Neuronal stem cell (in vitro differentiated cells): ENCODE data around the gene ANKH.

Source experiments
- DNase-seq: peaks from one replicate; pipeline ENCODE4 v3.0.0-alpha.2; 2013; ENCODE audit warnings: low spot score
- H2AFZ ChIP-seq: one replicate; pipeline ENCODE4 v1.6.1; 2013; ENCODE audit warnings: mild to moderate bottlenecking, low read length, inconsistent platforms
- H2AK5ac ChIP-seq: 2 replicates; pipeline ENCODE4 v1.6.1; 2013; ENCODE audit warnings: low read depth, mild to moderate bottlenecking, inconsistent platforms, low read length, moderate library complexity, mixed read lengths
- H2BK120ac ChIP-seq: 2 replicates; pipeline ENCODE4 v1.6.1; 2013; ENCODE audit warnings: low read depth, mild to moderate bottlenecking, inconsistent platforms, low read length, moderate library complexity, mixed read lengths
- H2BK12ac ChIP-seq: one replicate; pipeline ENCODE4 v1.6.1; 2013; ENCODE audit warnings: low read length, inconsistent platforms
- H2BK15ac ChIP-seq: 2 replicates; pipeline ENCODE4 v1.6.1; 2013; ENCODE audit warnings: mild to moderate bottlenecking, low read length, inconsistent platforms, mixed read lengths
- H2BK5ac ChIP-seq: one replicate; pipeline ENCODE4 v1.6.1; 2013; ENCODE audit warnings: inconsistent platforms, mild to moderate bottlenecking, low read length, moderate library complexity
- H3K14ac ChIP-seq: one replicate; pipeline ENCODE4 v1.6.1; 2013; ENCODE audit warnings: low read length, inconsistent platforms
- H3K18ac ChIP-seq: 2 replicates; pipeline ENCODE4 v1.6.1; 2013; ENCODE audit warnings: low read length, inconsistent platforms
- H3K23ac ChIP-seq: 2 replicates; pipeline ENCODE4 v1.6.1; 2013; ENCODE audit warnings: low read depth, mild to moderate bottlenecking, mixed read lengths, low read length, inconsistent platforms; ENCODE audit not compliant: poor library complexity
- H3K27ac ChIP-seq: replicated peaks from 3 replicates; pipeline ENCODE4 v1.5.1; 2013; ENCODE audit warnings: low read length, inconsistent platforms
- H3K27me3 ChIP-seq, 3 experiments: 2 replicates each; pipeline ENCODE4 v1.6.1; 2013; ENCODE audit warnings: low read length in 3 of 3, mild to moderate bottlenecking in 2 of 3, inconsistent platforms in 1 of 3, low read depth in 1 of 3, mixed read lengths in 1 of 3, moderate library complexity in 1 of 3; ENCODE audit not compliant: control insufficient read depth in 3 of 3, insufficient read depth in 3 of 3
- H3K36me3 ChIP-seq, 2 donors: replicated peaks in 1 of 2; 2 replicates each; pipeline ENCODE4 v1.6.1; 2013; ENCODE audit warnings: low read length in 2 of 2; ENCODE audit not compliant: control insufficient read depth in 2 of 2, insufficient read depth in 2 of 2
- H3K4ac ChIP-seq: 2 replicates; pipeline ENCODE4 v1.6.1; 2013; ENCODE audit warnings: inconsistent platforms, mild to moderate bottlenecking, low read length, moderate library complexity
- H3K4me1 ChIP-seq, 2 donors: 1 replicate in 1 of 2; 2 replicates in 1 of 2; pipeline ENCODE4 v1.6.1; 2013; ENCODE audit warnings: low read length in 2 of 2, low read depth in 1 of 2; ENCODE audit not compliant: control insufficient read depth in 2 of 2, insufficient read depth in 1 of 2
- H3K4me2 ChIP-seq: one replicate; pipeline ENCODE4 v1.6.1; 2013; ENCODE audit warnings: mild to moderate bottlenecking, low read length, inconsistent platforms; ENCODE audit not compliant: insufficient read depth, poor library complexity, severe bottlenecking
- H3K4me3 ChIP-seq, 2 donors: 2 replicates each; pipeline ENCODE4 v1.5.1; 2013; ENCODE audit warnings: low read length in 2 of 2, mild to moderate bottlenecking in 2 of 2, inconsistent platforms in 1 of 2, moderate library complexity in 1 of 2
- H3K79me1 ChIP-seq: one replicate; pipeline ENCODE4 v1.6.1; 2013; ENCODE audit warnings: low read depth, mild to moderate bottlenecking, inconsistent platforms, low read length, moderate library complexity
- H3K9ac ChIP-seq: one replicate; pipeline ENCODE4 v1.6.1; 2013; ENCODE audit warnings: mild to moderate bottlenecking, low read depth, low read length, inconsistent platforms; ENCODE audit not compliant: poor library complexity
- H3K9me3 ChIP-seq, 2 donors: replicated peaks in 1 of 2; 2 replicates each; pipeline versions ENCODE3 to v1.6.1; 2013; ENCODE audit warnings: low read length in 2 of 2, mild to moderate bottlenecking in 2 of 2, inconsistent platforms in 1 of 2, low read depth in 1 of 2, mixed read lengths in 1 of 2, moderate library complexity in 1 of 2; ENCODE audit not compliant: control insufficient read depth in 2 of 2, insufficient read depth in 1 of 2
- H4K8ac ChIP-seq: one replicate; pipeline ENCODE4 v1.6.1; 2013; ENCODE audit warnings: low read depth, mild to moderate bottlenecking, inconsistent platforms, low read length, moderate library complexity
- H4K91ac ChIP-seq: one replicate; pipeline ENCODE4 v1.6.1; 2013; ENCODE audit warnings: low read length, low read depth, mild to moderate bottlenecking, inconsistent platforms; ENCODE audit not compliant: poor library complexity
- WGBS, 2 donors: extraction: QIAGEN DNeasy Blood & Tissue Kit; methylation state at CpG; one replicate each; pipeline ENCODE4 v1.1.7; 2013; ENCODE audit warnings: missing lambda C conversion rate in 2 of 2, mixed read lengths in 1 of 2; ENCODE audit not compliant: insufficient read length in 2 of 2, insufficient replicate concordance in 1 of 2; ENCODE audit errors: extremely low coverage in 2 of 2; 5-methylcytosine and 5-hydroxymethylcytosine counted together

The ANKH gene

DNA sequence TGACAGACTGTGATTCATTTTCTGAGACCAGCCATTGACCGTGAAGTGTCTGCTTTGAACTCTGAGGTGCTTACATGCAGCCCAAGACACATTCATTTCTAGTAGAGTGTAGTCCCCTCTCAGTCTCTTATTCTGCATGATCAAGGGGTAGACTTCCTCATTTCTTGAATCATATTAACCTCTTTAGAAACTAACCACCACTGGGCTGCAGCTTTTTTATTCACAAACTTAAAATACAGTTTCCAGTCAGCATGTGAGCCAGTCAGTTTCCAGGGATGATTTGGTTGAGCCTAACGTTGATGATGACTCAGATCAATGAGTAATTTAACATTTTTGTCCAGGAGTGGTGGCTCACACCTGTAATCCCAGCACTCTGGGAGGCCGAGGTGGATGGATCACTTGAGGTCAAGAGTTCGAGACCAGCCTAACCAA lies 147.9 kb downstream of the ANKH start:
- Histone ChIP-seq H3K9me3 (peaks cover 3 to 4% of the 10 kb centered on the region in 2 donors), H3K4me2 (no peak overlapping the region), H3K4ac (no peak overlapping the region), H3K23ac (no peak overlapping the region), H4K91ac (no peak overlapping the region), H2BK12ac (no peak overlapping the region), H3K27me3 (no peaks in the 10 kb centered on the region), H3K9ac (no peak overlapping the region), H3K18ac (no peak overlapping the region), H2AK5ac (no peak overlapping the region), H2BK5ac (no peak overlapping the region), H3K4me1 (peaks cover 16% of the 10 kb centered on the region in 2 donors), H2BK15ac (no peak overlapping the region), H3K36me3 (no peaks in the 10 kb centered on the region), H3K27ac (no peak overlapping the region), H3K79me1 (no peaks in the 10 kb centered on the region), H4K8ac (no peak overlapping the region), H3K14ac (no peak overlapping the region), H2BK120ac (no peak overlapping the region), H2AFZ (no peak overlapping the region), H3K4me3 (no peak overlapping the region)
- no peak for DNase-seq
- WGBS, 2 donors, result no CpG with 5 or more reads among the region's 4 CpGs

DNA sequence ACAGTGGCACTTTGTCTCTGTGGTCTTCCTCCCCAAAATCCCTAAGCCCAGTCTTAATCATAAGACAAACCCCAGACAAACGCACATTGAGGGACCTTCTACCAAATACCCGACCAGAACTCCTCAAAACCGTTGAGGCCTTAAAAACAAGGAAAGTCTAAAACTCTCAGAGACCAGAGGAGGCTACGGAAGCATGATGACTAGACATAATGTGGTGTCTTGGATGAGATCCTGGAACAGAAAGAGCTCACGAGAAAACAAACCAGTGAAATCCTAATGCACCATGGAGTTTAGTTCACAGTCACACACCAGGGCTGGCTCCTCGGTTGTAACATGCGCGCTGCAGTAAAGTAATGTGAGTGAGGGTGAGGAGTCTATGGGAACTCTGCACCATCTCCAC lies 148.7 kb downstream of the ANKH start:
- WGBS, 2 donors, result no CpG with 5 or more reads among the region's 8 CpGs
- Histone ChIP-seq H2AFZ (no peak overlapping the region), H4K8ac (no peak overlapping the region), H2BK120ac (no peak overlapping the region), H3K18ac (no peak overlapping the region), H3K36me3 (no peaks in the 10 kb centered on the region), H3K9me3 (peaks cover 4 to 5% of the 10 kb centered on the region in 2 donors), H3K79me1 (no peaks in the 10 kb centered on the region), H3K14ac (no peak overlapping the region), H3K4me3 (no peak overlapping the region), H2BK5ac (no peak overlapping the region), H3K27ac (no peak overlapping the region), H3K4me2 (no peak overlapping the region), H2BK12ac (no peak overlapping the region), H2BK15ac (no peak overlapping the region), H3K23ac (no peak overlapping the region), H3K9ac (no peak overlapping the region), H4K91ac (no peak overlapping the region), H3K27me3 (no peaks in the 10 kb centered on the region), H2AK5ac (no peak overlapping the region), H3K4ac (no peak overlapping the region), H3K4me1 (peaks cover 8 to 9% of the 10 kb centered on the region in 2 donors)
- no peak for DNase-seq

DNA sequence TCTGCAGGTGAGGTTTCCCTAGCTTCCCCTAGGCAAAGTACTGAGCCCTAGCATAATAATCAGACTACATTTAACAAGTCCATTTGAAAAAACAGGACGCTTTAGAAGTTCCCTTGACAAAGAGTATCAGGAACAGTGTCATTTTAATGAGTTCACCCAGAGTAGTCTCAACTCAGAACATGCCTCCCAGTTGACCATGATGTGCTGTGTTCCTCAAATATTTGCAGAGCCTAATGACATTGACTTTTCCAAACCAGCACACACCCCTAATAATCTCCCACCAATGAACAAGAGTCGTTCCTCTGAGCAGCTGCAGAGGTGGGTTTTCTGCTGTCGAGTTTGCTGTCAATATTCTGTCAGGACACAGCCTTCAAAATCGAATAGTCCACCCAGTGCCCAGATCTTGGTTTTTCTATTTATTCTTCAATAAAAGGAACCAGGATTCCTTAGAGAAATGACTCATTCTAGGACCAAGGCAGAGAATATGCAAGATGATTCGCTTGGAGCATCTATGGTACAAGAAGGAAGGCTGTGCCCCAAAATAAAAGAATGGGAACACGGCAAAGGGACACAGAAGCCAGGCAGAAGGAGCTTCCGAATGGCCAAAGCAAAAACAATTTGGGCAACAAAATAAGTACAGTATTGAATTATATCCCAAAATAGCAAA lies 149.5 kb downstream of the ANKH start:
- H3K9me3 ChIP-seq, result peaks cover 4 to 5% of the 10 kb centered on the region in 2 donors
- no peak overlapping the region for H3K14ac ChIP-seq
- no peak overlapping the region for H2BK12ac ChIP-seq
- H3K23ac ChIP-seq, result no peak overlapping the region
- no peak overlapping the region for H3K9ac ChIP-seq
- H4K91ac ChIP-seq, result no peak overlapping the region
- H3K27ac ChIP-seq, result no peak overlapping the region
- H3K4ac ChIP-seq, result no peak overlapping the region
- no peak overlapping the region for H4K8ac ChIP-seq
- peaks cover 3 to 5% of the 10 kb centered on the region in 2 donors for H3K4me1 ChIP-seq
- H2AFZ ChIP-seq, result no peak overlapping the region
- no peak for DNase-seq
- H3K4me2 ChIP-seq, result no peak overlapping the region
- no peak overlapping the region for H3K18ac ChIP-seq
- no peaks in the 10 kb centered on the region for H3K79me1 ChIP-seq
- WGBS, 2 donors, result no CpG with 5 or more reads among the region's 7 CpGs
- H2BK120ac ChIP-seq, result no peak overlapping the region
- H2BK5ac ChIP-seq, result no peak overlapping the region
- no peak overlapping the region for H2AK5ac ChIP-seq
- no peak overlapping the region for H3K4me3 ChIP-seq
- no peak overlapping the region for H2BK15ac ChIP-seq
- H3K27me3 ChIP-seq, result no peaks in the 10 kb centered on the region
- no peaks in the 10 kb centered on the region for H3K36me3 ChIP-seq

DNA sequence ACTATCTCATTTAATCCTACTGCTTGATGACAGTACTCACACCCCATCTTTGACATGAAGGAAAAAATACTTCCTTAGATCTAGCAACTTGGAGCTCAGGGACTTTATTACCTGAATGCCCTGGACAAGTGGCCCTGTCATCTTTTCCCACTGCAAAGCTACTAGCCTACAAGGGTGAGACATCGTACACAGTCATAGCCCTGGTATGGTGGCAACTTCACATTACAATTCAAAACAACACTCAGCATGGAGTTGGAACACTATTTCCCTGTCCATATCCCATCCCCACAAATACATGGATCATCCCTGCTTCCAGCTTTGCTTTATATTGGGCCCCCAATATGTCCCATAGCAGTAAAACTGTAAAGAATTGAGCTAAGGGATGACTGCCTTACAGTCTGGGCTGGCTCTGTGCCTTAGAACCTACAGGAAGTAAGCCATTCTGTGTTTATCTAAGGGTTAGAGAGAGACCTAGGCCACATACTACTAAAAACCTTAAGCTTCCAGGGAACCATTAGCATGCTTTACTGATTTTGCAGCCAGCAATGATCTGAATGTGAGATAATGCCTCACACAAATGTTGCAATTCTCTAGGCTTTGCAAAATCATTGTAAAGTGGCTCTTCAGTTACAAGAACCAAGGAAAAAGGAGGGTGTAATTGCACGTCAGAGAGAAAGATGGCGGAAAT lies 151.2 kb downstream of the ANKH start:
- H3K4ac ChIP-seq, result no peak overlapping the region
- no peak overlapping the region for H3K27ac ChIP-seq
- no CpG with 5 or more reads among the region's 3 CpGs for WGBS, 2 donors

More for the DNA sequence above, 151.2 kb downstream of the ANKH start:
- DNase-seq, result no peak
- no peak overlapping the region for H4K8ac ChIP-seq
- H2BK15ac ChIP-seq, result no peak overlapping the region
- no peak overlapping the region for H2AK5ac ChIP-seq
- H2AFZ ChIP-seq, result no peak overlapping the region
- H3K9ac ChIP-seq, result no peak overlapping the region
- H3K4me2 ChIP-seq, result no peak overlapping the region
- no peak overlapping the region for H3K18ac ChIP-seq
- no peak overlapping the region for H2BK5ac ChIP-seq
- H3K23ac ChIP-seq, result no peak overlapping the region
- H3K9me3 ChIP-seq, result peaks cover 5 to 6% of the 10 kb centered on the region in 2 donors
- H4K91ac ChIP-seq, result no peak overlapping the region
- no peaks in the 10 kb centered on the region for H3K79me1 ChIP-seq
- H2BK12ac ChIP-seq, result no peak overlapping the region
- H3K4me3 ChIP-seq, result no peak overlapping the region
- H2BK120ac ChIP-seq, result no peak overlapping the region
- no peak overlapping the region for H3K14ac ChIP-seq
- H3K4me1 ChIP-seq, result no peaks in the 10 kb centered on the region
- H3K27me3 ChIP-seq, result no peaks in the 10 kb centered on the region
- H3K36me3 ChIP-seq, result peaks cover 0 to 14% of the 10 kb centered on the region in 2 donors
